Osteoblast (primary cell): ENCODE results near the gene SLC17A9. TPM values are rescaled to one million over a fixed set of nuclear protein-coding genes. Genes with fewer than 3 reads are reported as not detected.

ENCODE experiments used
- DNase-seq: peaks from one replicate; pipeline ENCODE4 v3.0.0; 2011; ENCODE audit warnings: low spot score, mixed read lengths; ENCODE audit not compliant: insufficient read length; ENCODE audit errors: missing footprints
- H2AFZ ChIP-seq: 2 replicates; pipeline ENCODE4 v1.6.0; 2011; ENCODE audit warnings: mild to moderate bottlenecking, low read length
- H3K27ac ChIP-seq: 2 replicates; pipeline ENCODE4 v1.5.1; 2011; ENCODE audit warnings: mild to moderate bottlenecking, low read depth, low read length, moderate library complexity
- H3K27me3 ChIP-seq: 2 replicates; pipeline ENCODE4 v1.6.0; 2012; ENCODE audit warnings: mild to moderate bottlenecking, control low read depth, inconsistent platforms, low read length, moderate library complexity; ENCODE audit not compliant: insufficient read depth
- H3K36me3 ChIP-seq: 2 replicates; pipeline ENCODE4 v1.5.1; 2011; ENCODE audit warnings: mild to moderate bottlenecking, low read length, control low read depth, moderate library complexity; ENCODE audit not compliant: insufficient read depth
- H3K4me1 ChIP-seq: 2 replicates; pipeline ENCODE4 v1.5.1; 2011; ENCODE audit warnings: mild to moderate bottlenecking, low read length, control low read depth, moderate library complexity; ENCODE audit not compliant: insufficient read depth
- H3K4me2 ChIP-seq: 2 replicates; pipeline ENCODE4 v1.6.0; 2011; ENCODE audit warnings: mild to moderate bottlenecking, low read length; ENCODE audit not compliant: insufficient read depth
- H3K4me3 ChIP-seq: fragments of 200-600 bp; sonication (generic); 3 replicates; pipeline ENCODE4 v1.5.1; 2012; ENCODE audit warnings: mild to moderate bottlenecking, low read length, inconsistent platforms; ENCODE audit not compliant: insufficient read depth
- H3K79me2 ChIP-seq: 2 replicates; pipeline ENCODE4 v1.6.0; 2012; ENCODE audit warnings: mild to moderate bottlenecking, low read length, control low read depth, inconsistent platforms; ENCODE audit not compliant: insufficient read depth
- H3K9me3 ChIP-seq: 2 replicates; pipeline ENCODE4 v1.5.1; 2011; ENCODE audit warnings: low read depth, low read length, control low read depth
- H4K20me1 ChIP-seq: 2 replicates; pipeline ENCODE4 v1.6.0; 2012; ENCODE audit warnings: mild to moderate bottlenecking, low read length, control low read depth; ENCODE audit not compliant: insufficient read depth
- total RNA-seq: library from RNA; depleted of rRNA; stranded (reverse); fragments of >200 nt; gene quantifications from 2 replicates; pipeline ENCODE4 v1.2.3, GENCODE V29; 2012
- TF ChIP-seq, protein P1 (sequence below): IDR thresholded peaks from 2 replicates; pipeline ENCODE4 v1.5.1; 2011; ENCODE audit warnings: mild to moderate bottlenecking, low read depth, low read length, moderate library complexity; ENCODE audit errors: extremely low read depth

SLC17A9 gene
- total RNA-seq, 1 donor: 6.5 TPM

DNA sequence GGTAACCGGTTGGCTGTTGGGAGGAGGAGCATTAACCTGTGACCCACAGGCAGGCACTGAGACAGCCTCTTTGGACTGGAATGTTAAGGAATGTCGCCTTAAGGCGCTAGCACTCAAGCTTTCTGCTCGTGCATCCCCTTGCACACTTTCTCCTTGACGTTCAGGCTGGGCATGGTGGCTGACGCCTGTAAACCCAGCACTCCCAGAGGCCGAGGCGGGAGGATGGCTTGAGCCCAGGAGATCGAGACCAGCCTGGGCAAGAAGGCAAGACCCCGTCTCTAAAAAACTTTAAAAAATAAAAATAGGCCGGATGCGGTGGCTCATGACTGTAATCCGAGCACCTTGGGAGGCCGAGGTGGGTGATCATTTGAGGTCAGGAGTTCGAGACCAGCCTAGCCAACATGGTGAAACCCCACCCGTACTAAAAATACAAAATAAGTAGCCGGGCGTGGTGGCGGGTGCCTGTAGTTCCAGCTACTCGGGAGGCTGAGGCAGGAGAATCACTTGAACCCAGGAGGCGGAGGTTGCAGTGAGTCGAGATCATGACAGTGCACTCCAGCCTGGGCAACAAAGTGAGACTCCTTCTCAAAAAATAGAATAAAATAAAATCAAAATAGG, 16.4 kb upstream of the SLC17A9 start:
- TF ChIP-seq, protein P1, sequence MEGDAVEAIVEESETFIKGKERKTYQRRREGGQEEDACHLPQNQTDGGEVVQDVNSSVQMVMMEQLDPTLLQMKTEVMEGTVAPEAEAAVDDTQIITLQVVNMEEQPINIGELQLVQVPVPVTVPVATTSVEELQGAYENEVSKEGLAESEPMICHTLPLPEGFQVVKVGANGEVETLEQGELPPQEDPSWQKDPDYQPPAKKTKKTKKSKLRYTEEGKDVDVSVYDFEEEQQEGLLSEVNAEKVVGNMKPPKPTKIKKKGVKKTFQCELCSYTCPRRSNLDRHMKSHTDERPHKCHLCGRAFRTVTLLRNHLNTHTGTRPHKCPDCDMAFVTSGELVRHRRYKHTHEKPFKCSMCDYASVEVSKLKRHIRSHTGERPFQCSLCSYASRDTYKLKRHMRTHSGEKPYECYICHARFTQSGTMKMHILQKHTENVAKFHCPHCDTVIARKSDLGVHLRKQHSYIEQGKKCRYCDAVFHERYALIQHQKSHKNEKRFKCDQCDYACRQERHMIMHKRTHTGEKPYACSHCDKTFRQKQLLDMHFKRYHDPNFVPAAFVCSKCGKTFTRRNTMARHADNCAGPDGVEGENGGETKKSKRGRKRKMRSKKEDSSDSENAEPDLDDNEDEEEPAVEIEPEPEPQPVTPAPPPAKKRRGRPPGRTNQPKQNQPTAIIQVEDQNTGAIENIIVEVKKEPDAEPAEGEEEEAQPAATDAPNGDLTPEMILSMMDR: no peak
- no peaks in the 10 kb centered on the region for H3K9me3 ChIP-seq
- peak overlapping the region; percentile 99 for H3K4me2 ChIP-seq
- no peak for DNase-seq
- peaks cover 15% of the 10 kb centered on the region for H3K4me1 ChIP-seq
- H3K27me3 ChIP-seq: no peaks in the 10 kb centered on the region
- H3K79me2 ChIP-seq: peaks cover 92% of the 10 kb centered on the region
- H4K20me1 ChIP-seq: peaks cover 50% of the 10 kb centered on the region
- peaks cover 20% of the 10 kb centered on the region for H3K36me3 ChIP-seq
- H3K4me3 ChIP-seq: peak overlapping the region; percentile 99
- H2AFZ ChIP-seq: no peak overlapping the region
- H3K27ac ChIP-seq: peak overlapping the region; percentile 89

DNA sequence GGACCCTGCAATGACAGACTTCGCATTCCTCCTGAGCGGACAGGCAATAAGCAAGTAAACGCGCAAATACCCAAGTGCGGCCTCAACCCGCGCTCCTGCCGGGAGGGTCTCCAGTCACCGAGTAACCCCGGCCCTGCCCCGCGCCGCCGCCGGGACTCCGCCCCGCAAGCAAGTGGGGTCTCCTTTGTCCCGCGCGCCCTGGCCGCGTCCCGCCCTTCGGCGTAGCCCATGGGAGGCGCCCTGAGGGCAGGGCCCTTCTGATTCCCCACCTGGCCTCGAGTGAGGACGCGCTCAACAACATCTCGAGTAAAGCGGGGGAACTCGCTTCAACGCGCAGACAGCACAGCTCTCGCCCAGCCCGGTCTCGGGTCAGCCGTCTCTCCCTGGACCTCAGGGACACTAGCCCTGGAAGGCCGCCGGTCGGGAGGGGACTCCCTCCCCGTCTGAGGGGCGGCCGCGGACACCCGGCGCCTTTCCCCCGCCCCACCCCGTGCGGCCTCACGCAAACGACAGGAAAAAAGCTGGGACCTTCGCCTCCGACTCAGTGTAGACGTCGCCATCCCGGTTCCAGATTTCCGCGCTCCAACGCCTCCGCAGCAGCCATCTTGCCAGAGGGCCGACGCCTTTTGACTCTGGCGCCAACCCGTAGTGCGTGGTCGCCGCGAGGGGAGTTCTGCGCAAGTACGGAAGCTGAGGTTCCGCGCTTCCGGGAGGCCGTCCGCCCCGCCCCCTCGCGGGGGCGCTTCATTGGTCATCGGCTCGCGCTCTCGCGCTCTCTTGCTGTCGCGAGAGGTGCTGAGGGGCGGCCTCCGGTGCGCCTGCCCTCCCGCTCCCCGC, 15.0 kb upstream of the SLC17A9 start:
- H3K9me3 ChIP-seq: no peaks in the 10 kb centered on the region
- TF ChIP-seq, protein P1: no peak
- peaks cover 55% of the 10 kb centered on the region for H4K20me1 ChIP-seq
- DNase-seq: peak; percentile 99
- peak overlapping the region; percentile 89 for H2AFZ ChIP-seq
- H3K4me1 ChIP-seq: peaks cover 15% of the 10 kb centered on the region
- peaks cover 92% of the 10 kb centered on the region for H3K79me2 ChIP-seq
- H3K36me3 ChIP-seq: peaks cover 34% of the 10 kb centered on the region
- H3K27me3 ChIP-seq: no peaks in the 10 kb centered on the region
- H3K27ac ChIP-seq: peak overlapping the region; percentile 89
- peak overlapping the region; percentile 99 for H3K4me3 ChIP-seq
- H3K4me2 ChIP-seq: peak overlapping the region; percentile 99

DNA sequence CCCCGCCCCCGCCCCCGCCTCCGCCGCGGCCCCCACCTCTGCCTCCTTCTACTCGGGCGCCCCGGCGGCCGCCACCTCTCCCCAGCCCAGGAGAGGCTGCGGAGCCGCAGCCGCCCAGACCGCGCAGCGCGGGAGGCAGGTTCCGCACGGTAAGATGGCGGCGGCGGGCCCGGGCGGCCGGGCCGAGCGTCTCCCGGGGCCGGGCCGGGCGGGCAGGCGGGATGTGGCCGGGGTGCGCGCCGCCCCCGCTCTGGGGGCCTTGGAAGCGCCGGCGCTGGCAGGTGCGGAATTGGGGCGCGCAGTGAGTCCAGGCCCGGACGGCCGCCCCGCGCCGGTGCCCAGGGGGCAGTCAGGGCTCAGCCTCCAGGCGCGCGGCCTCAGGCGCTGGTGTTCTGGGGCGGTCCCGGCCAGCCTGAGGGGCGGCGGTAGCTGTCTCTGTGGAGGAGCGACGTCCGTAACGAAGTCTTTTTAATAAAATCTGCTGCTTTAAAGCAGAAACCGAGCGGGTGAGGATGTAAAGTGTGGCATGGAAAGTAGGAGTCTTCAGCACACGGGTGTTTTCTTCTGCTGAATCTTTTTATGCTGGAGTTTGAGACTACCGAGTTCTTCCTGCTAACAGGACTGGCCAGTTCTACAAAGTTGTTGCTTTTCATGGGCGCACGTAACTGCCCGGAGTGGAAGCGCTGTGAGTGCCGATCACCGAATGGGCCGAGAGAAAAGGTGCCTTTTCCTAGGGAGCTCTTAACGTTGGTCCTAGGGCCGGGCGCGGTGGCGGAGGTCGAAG, 14.2 kb upstream of the SLC17A9 start, which contains the start of gene GID8:
Gene GID8, plus strand, starts transcription at position 43 of the 784 bp plus-strand sequence. CDS start 3,356 bp downstream, outside the sequence.
- Histone ChIP-seq H3K79me2 (peaks cover 92% of the 10 kb centered on the region), H3K4me1 (peaks cover 15% of the 10 kb centered on the region), H4K20me1 (peaks cover 55% of the 10 kb centered on the region), H2AFZ (peak within 1 kb of the TSS; percentile 89), H3K9me3 (no peaks in the 10 kb centered on the region), H3K4me3 (peak within 1 kb of the TSS; percentile 99), H3K36me3 (peaks cover 41% of the 10 kb centered on the region), H3K27me3 (no peaks in the 10 kb centered on the region), H3K4me2 (peak within 1 kb of the TSS; percentile 99), H3K27ac (peak within 1 kb of the TSS; percentile 89)
- peak; percentile 95 for DNase-seq
- TF ChIP-seq, protein P1: no peak
